Upper lobe of left lung (tissue), 6 donors: ENCODE data around the gene ZBTB7B. TPM values are rescaled to one million over a fixed set of nuclear protein-coding genes. Genes with fewer than 3 reads are reported as not detected.

Source experiments
- ATAC-seq, 2 donors: fragments of 200-7000 bp; cut with Tn5 transposase; one replicate each; pipeline ENCODE4 v1.9.1; 2022; ENCODE audit warnings: mild to moderate bottlenecking in 2 of 2, moderate library complexity in 2 of 2; ENCODE audit not compliant: low FRiP score in 2 of 2
- DNase-seq, 2 donors: peaks; one replicate each; pipeline ENCODE4 v3.0.0-alpha.2; 2019 to 2020
- H3K27ac ChIP-seq, 4 donors: fragments of 200-600 bp; sonication (generic); one replicate each; pipeline ENCODE4 v1.5.1; 2016 to 2019
- H3K27me3 ChIP-seq, 4 donors: fragments of 200-600 bp; sonication (generic); one replicate each; pipeline ENCODE4 v1.5.1; 2017 to 2019
- H3K36me3 ChIP-seq, 4 donors: fragments of 200-600 bp; sonication (generic); one replicate each; pipeline ENCODE4 v1.5.1; 2016 to 2019
- H3K4me1 ChIP-seq, 4 donors: fragments of 200-600 bp; sonication (generic); one replicate each; pipeline ENCODE4 v1.5.1; 2018 to 2019
- H3K4me3 ChIP-seq, 4 donors: fragments of 200-600 bp; sonication (generic); one replicate each; pipeline ENCODE4 v1.5.1; 2017 to 2019; ENCODE audit warnings: mild to moderate bottlenecking in 2 of 4, moderate library complexity in 1 of 4
- H3K9me3 ChIP-seq, 4 donors: fragments of 200-600 bp; sonication (generic); one replicate each; pipeline ENCODE4 v1.5.1; 2018 to 2019
- EP300 ChIP-seq, 4 donors: sonication (generic); formaldehyde crosslinking; IDR thresholded peaks; one replicate each; pipeline ENCODE4 v1.5.1; 2017; ENCODE audit warnings: antibody characterized with exemption in 4 of 4, control low read depth in 2 of 4
- POLR2A ChIP-seq, 4 donors: fragments of 450-650 bp; IDR thresholded peaks; one replicate each; pipeline ENCODE4 v1.5.1; 2016 to 2017; ENCODE audit warnings: antibody characterized with exemption in 4 of 4, mild to moderate bottlenecking in 2 of 4
- POLR2AphosphoS5 ChIP-seq, 2 donors: sonication (generic); formaldehyde crosslinking; IDR thresholded peaks; one replicate each; pipeline ENCODE4 v1.5.1; 2017; ENCODE audit warnings: antibody characterized with exemption in 2 of 2
- WGBS, 2 donors: methylation state at CpG; one replicate each; pipeline ENCODE4 v1.1.5; 2017 to 2018; 5-methylcytosine and 5-hydroxymethylcytosine counted together
- total RNA-seq, 6 donors: library from RNA; depleted of rRNA in 4 of 6; stranded (reverse); fragments of >200 nt in 4 of 6; gene quantifications; one replicate each; pipeline versions ENCODE4 v1.1.0 to v1.2.1, GENCODE V29; 2016 to 2021
- TF ChIP-seq, protein P1 (sequence below), 6 experiments: fragments of 450-650 bp in 4 of 6; fragments of 200-600 bp in 2 of 6; sonication (generic) in 2 of 6; IDR thresholded peaks; one replicate each; pipeline ENCODE4 v1.5.1; 2016 to 2019; ENCODE audit warnings: antibody characterized with exemption in 6 of 6
- donor health status: DM: no; HTN: no; CAD: no; lungs with moderate emphysema.
- donor health status: DM: no; HTN: yes; CAD: no; lungs with severe emphysema.

The ZBTB7B gene
- total RNA-seq, 6 donors from 2014 or later = 43.9 to 88.2 (median 66.2) TPM

DNA sequence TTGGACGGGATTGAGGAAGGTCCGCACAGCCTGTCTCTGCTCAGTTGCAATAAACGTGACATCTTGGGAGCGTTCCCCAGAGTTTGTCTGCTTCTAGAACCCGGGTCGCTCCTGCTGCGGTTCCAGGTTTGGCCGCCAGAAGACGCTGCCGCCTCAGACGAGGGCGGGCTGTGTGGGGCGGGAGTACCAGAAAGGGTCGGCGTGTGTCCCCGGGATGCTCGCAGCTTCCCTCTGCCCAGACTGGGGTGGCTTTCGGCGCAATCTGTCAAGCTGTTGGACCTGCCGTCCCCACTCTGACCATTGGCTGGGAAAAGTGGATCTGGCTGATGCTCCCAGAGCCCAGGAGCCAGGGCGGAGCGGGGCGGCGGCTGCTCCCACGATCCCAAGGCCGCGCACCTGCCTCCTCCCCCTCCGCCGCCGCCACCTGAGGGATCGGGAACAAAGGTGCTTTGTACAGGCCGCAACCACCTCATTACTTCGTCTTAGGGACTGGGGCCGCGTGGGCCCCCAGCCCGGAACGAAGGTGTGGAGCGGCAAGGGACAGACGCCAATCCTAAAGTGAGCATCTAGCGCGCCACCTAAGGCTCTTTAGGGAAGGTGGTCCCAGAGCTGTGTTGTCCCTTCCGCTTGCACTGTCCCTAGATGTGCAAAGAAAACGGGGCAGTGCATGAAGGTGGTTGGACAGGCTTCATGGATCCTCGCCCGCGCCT, 60.3 kb downstream of the ZBTB7B start:
- Histone ChIP-seq H3K27ac (peak overlapping the region in 2 of 4 donors; percentile 85 to 91), H3K27me3 (no peaks in the 10 kb centered on the region), H3K36me3 (peaks cover 10 to 47% (median 30%) of the 10 kb centered on the region in 4 donors), H3K4me3 (peak overlapping the region; percentile 18 to 83 (median 73)), H3K4me1 (peaks cover 24 to 36% (median 32%) of the 10 kb centered on the region in 4 donors), H3K9me3 (no peaks in the 10 kb centered on the region)
- ATAC-seq (peak; percentile 57 to 78), DNase-seq (peak; percentile 64 to 94)
- WGBS, 2 donors = 14 to 21% methylated on average over 6 to 39 of the region's 46 CpGs
- TF ChIP-seq POLR2A (IDR thresholded peaks at IDR 0.05) (no peak), POLR2AphosphoS5 (IDR thresholded peaks at IDR 0.05) (no peak), EP300 (IDR thresholded peaks at IDR 0.05) (no peak)
- TF ChIP-seq, protein P1, sequence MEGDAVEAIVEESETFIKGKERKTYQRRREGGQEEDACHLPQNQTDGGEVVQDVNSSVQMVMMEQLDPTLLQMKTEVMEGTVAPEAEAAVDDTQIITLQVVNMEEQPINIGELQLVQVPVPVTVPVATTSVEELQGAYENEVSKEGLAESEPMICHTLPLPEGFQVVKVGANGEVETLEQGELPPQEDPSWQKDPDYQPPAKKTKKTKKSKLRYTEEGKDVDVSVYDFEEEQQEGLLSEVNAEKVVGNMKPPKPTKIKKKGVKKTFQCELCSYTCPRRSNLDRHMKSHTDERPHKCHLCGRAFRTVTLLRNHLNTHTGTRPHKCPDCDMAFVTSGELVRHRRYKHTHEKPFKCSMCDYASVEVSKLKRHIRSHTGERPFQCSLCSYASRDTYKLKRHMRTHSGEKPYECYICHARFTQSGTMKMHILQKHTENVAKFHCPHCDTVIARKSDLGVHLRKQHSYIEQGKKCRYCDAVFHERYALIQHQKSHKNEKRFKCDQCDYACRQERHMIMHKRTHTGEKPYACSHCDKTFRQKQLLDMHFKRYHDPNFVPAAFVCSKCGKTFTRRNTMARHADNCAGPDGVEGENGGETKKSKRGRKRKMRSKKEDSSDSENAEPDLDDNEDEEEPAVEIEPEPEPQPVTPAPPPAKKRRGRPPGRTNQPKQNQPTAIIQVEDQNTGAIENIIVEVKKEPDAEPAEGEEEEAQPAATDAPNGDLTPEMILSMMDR (IDR thresholded peaks at IDR 0.05) = peak; percentile 52 to 78 (median 72)

DNA sequence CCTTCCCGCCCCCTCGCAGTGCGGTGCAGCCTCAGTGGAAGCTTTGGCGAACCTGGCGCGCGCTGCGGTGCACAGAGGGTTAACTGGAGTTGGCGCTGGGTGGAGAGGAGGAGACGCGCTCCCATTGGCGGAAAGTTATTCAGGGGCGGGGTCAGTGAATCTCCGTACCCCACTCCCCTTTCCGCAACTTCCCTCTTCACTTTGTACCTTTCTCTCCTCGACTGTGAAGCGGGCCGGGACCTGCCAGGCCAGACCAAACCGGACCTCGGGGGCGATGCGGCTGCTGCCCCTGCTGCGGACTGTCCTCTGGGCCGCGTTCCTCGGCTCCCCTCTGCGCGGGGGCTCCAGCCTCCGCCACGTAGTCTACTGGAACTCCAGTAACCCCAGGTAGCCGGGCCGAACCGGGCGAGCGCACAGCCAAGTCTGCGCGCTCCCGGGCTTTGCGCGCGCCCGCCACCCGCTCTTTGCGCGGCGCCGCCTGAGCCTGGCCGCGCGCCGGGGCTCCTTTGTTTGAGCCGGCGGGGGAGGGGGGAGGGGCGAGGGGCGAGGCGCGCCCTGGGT, 61.0 kb downstream of the ZBTB7B start, which contains the start of gene EFNA4:
TSS of gene EFNA4 (plus strand) at position 191 of the 561 bp plus-strand sequence. CDS start at position 275, 84 bp downstream.
- H3K27ac ChIP-seq = peak within 1 kb of the TSS; percentile 71 to 91 (median 84)
- H3K27me3 ChIP-seq = no peaks in the 10 kb centered on the region
- TF ChIP-seq, protein P1 (IDR thresholded peaks at IDR 0.05) = peak in 1 of 6 experiments; percentile 14
- no peak for TF ChIP-seq EP300 (IDR thresholded peaks at IDR 0.05)
- peak; percentile 37 to 68 for TF ChIP-seq POLR2AphosphoS5 (IDR thresholded peaks at IDR 0.05)
- peak in 1 of 4 donors; percentile 69 for TF ChIP-seq POLR2A (IDR thresholded peaks at IDR 0.05)
- 0 to 1% methylated on average over 34 to 40 of the region's 57 CpGs for WGBS, 2 donors
- H3K4me1 ChIP-seq = peaks cover 24 to 36% (median 32%) of the 10 kb centered on the region in 4 donors
- H3K36me3 ChIP-seq = peaks cover 4 to 39% (median 22%) of the 10 kb centered on the region in 4 donors
- H3K4me3 ChIP-seq = peak within 1 kb of the TSS; percentile 73 to 83 (median 78)
- peak; percentile 91 to 93 for DNase-seq
- peak; percentile 92 to 95 for ATAC-seq
- no peaks in the 10 kb centered on the region for H3K9me3 ChIP-seq

DNA sequence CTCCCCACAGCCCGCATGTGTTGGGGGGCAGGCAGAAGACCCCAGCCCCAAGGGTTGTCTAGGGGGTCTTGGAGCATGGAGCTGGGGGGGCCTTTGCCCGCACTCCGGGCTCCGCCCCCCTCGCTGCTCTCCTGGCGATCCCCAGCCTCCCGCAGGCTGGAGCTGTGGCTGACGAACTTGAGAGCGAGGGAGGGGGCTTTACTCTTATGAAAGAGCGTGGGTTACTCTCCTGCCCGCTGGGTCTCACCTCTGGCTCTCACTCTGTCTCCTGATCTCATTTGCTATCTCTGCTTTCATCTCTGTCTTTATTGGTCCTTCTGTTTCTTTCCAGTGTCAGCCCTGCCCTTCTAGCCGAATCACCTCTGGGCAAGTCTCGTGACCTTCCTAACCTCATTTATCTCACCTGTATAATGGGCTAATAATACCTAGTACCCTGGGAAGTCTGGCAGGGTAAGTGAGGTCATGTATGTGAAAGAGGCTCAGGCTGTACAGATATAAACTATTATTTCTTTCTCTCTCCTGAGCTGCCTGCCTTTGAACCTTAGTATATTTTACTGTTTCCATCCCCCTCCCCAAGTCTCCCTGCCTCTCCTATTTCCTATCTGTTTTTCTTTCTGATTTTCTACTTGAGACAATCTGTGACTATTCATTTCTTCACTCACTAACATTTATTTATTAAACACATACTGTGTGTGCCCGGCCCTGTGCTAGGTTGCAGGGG, 61.7 kb downstream of the ZBTB7B start:
- Histone ChIP-seq H3K4me1 (peaks cover 24 to 36% (median 32%) of the 10 kb centered on the region in 4 donors), H3K27me3 (no peaks in the 10 kb centered on the region), H3K27ac (peak overlapping the region; percentile 71 to 91 (median 84)), H3K9me3 (no peaks in the 10 kb centered on the region), H3K36me3 (peaks cover 0 to 33% (median 20%) of the 10 kb centered on the region in 4 donors), H3K4me3 (peak overlapping the region; percentile 73 to 83 (median 78))
- ATAC-seq (peak in 1 of 2 donors; percentile 40), DNase-seq (no peak)
- 14 to 16% methylated on average over 11 of the region's 14 CpGs for WGBS, 2 donors
- no peak for TF ChIP-seq POLR2AphosphoS5 (IDR thresholded peaks at IDR 0.05)
- TF ChIP-seq EP300 (IDR thresholded peaks at IDR 0.05) = no peak
- TF ChIP-seq, protein P1 (IDR thresholded peaks at IDR 0.05) = no peak
- TF ChIP-seq POLR2A (IDR thresholded peaks at IDR 0.05) = no peak

DNA sequence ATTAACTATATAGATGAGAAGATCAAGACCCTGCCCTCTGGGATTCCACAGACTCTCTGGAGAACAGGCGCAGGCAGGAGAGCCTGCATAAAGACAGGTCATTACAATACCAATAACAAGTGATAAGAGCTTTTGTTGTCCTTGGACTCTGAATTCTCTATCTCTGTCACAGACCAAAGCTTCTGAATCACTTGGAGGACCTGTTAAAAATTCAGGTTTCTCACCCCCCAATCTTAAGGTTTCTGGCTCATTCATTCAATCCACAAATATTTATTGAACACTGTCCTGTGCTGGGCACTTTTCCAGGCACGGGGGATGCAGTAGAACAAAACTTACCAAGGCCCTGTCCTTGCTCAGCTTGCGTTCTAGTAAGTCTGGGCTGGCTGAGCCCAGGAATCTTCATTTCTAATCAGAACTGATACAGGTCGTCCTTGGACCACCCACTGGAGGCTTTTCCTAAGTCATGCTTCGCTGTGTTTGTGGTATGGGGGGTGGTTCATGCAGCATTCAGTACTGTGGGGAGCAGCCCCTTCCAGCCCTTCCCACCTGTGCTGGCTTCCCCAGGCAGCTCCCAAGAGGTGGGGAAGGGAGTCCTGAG, 62.3 kb downstream of the ZBTB7B start:
- peaks cover 24 to 42% (median 32%) of the 10 kb centered on the region in 4 donors for H3K4me1 ChIP-seq
- no peaks in the 10 kb centered on the region for H3K27me3 ChIP-seq
- H3K9me3 ChIP-seq = no peaks in the 10 kb centered on the region
- DNase-seq = no peak
- no peak overlapping the region for H3K4me3 ChIP-seq
- WGBS, 2 donors = 70 to 80% methylated on average over 5 of the region's 5 CpGs
- no peak overlapping the region for H3K27ac ChIP-seq
- TF ChIP-seq POLR2AphosphoS5 (IDR thresholded peaks at IDR 0.05) (no peak), POLR2A (IDR thresholded peaks at IDR 0.05) (no peak), EP300 (IDR thresholded peaks at IDR 0.05) (no peak)
- TF ChIP-seq, protein P1 (IDR thresholded peaks at IDR 0.05) = no peak
- H3K36me3 ChIP-seq = peaks cover 0 to 26% (median 17%) of the 10 kb centered on the region in 4 donors
- ATAC-seq = no peak
